Cardiac fibroblast (primary cell): ENCODE data around the gene RPL35.
A peak's percentile ranks its signal among the peaks of the same experiment; 100 is the strongest.

ENCODE experiments used
- DNase-seq, 2 donors: peaks; one replicate each; pipeline versions ENCODE4 v3.0.0 to v3.0.0-alpha.2; 2010; ENCODE audit warnings: low read depth in 2 of 2
- H3K4me3 ChIP-seq, 2 donors: replicated peaks in 1 of 2; 1 replicate in 1 of 2; 2 replicates in 1 of 2; pipeline ENCODE4 v1.5.1; 2011; ENCODE audit warnings: low read depth in 2 of 2, low read length in 2 of 2, mild to moderate bottlenecking in 2 of 2, moderate library complexity in 1 of 2
- CTCF ChIP-seq: IDR thresholded peaks from one replicate; pipeline ENCODE4 v1.5.1; 2011; ENCODE audit warnings: low read depth, mild to moderate bottlenecking, low read length, inconsistent platforms

RPL35 gene

GRCh38 chr9:124858330-124859046 is 3.3 kb downstream of the RPL35 start:
- H3K4me3 ChIP-seq, result no peak overlapping the region
- DNase-seq, result no peak
- no peak for TF ChIP-seq CTCF

GRCh38 chr9:124857533-124858162 is 4.1 kb downstream of the RPL35 start:
- no peak for DNase-seq
- H3K4me3 ChIP-seq, result no peak overlapping the region
- no peak for TF ChIP-seq CTCF

- no peak overlapping the region for H3K4me3 ChIP-seq
- DNase-seq, result no peak
- peak; percentile 59 for TF ChIP-seq CTCF
Observed at GRCh38 chr9:124855944-124856765, 5.6 kb downstream of the RPL35 start.

GRCh38 chr9:124855566-124855943 is 6.2 kb downstream of the RPL35 start:
- no peak for TF ChIP-seq CTCF
- no peak for DNase-seq
- no peak overlapping the region for H3K4me3 ChIP-seq

GRCh38 chr9:124854822-124855221 is 6.9 kb downstream of the RPL35 start:
- no peak for DNase-seq
- TF ChIP-seq CTCF, result no peak
- H3K4me3 ChIP-seq, result no peak overlapping the region

GRCh38 chr9:124854161-124854560 is 7.6 kb downstream of the RPL35 start:
- TF ChIP-seq CTCF, result no peak
- DNase-seq, result no peak
- H3K4me3 ChIP-seq, result no peak overlapping the region
